Stimulated activated CD4-positive, alpha-beta T cell treated with anti-CD3 and anti-CD28 coated beads, Interleukin-12 subunit alpha, Interleukin-12 subunit beta, amount 100 ng/mL, for 24 hours (primary cell): Measurements from ENCODE around the gene CREB5.
"Not testable (repeated sequence)": the region's sequence is repeated elsewhere in the genome, so short reads cannot be mapped to it uniquely, and the experiment has no call there.

Source experiments
- DNase-seq, 2 experiments: peaks; one replicate each; pipeline ENCODE4 v3.0.0-alpha.2; 2020; ENCODE audit warnings: low read depth in 2 of 2

CREB5 gene

GRCh38 chr7:28776463-28777157, 364.3 kb downstream of the CREB5 start:
- no peak for DNase-seq

- DNase-seq = no peak
These were observed 366.5 kb downstream of the CREB5 start for GRCh38 chr7:28778786-28779185.

GRCh38 chr7:28779954-28780353, 367.6 kb downstream of the CREB5 start:
- no peak for DNase-seq

- DNase-seq = no peak
These were observed 370.0 kb downstream of the CREB5 start for GRCh38 chr7:28782362-28782761.

- no peak for DNase-seq
These were observed 372.0 kb downstream of the CREB5 start for GRCh38 chr7:28784171-28784902.

- no peak for DNase-seq
These were observed 373.0 kb downstream of the CREB5 start for GRCh38 chr7:28785041-28785995.

- not testable (repeated sequence) for DNase-seq
These were observed 373.8 kb downstream of the CREB5 start for GRCh38 chr7:28786156-28786555.

GRCh38 chr7:28787106-28787505, 374.8 kb downstream of the CREB5 start:
- DNase-seq = no peak

GRCh38 chr7:28790467-28790866, 378.1 kb downstream of the CREB5 start:
- no peak for DNase-seq

- DNase-seq = no peak
These were observed 380.5 kb downstream of the CREB5 start for GRCh38 chr7:28792858-28793257.

- no peak for DNase-seq
These were observed 381.2 kb downstream of the CREB5 start for GRCh38 chr7:28793381-28794085.

- no peak for DNase-seq
These were observed 386.0 kb downstream of the CREB5 start for GRCh38 chr7:28798274-28798673.

- DNase-seq = no peak
These were observed 387.3 kb downstream of the CREB5 start for GRCh38 chr7:28799619-28800018.

GRCh38 chr7:28800150-28800549, 387.8 kb downstream of the CREB5 start:
- no peak for DNase-seq

- DNase-seq = no peak
These were observed 390.1 kb downstream of the CREB5 start for GRCh38 chr7:28802450-28802849.

- DNase-seq = no peak
These were observed 391.8 kb downstream of the CREB5 start for GRCh38 chr7:28804157-28804556.

GRCh38 chr7:28804990-28805389, 392.7 kb downstream of the CREB5 start:
- no peak for DNase-seq

- no peak for DNase-seq
These were observed 394.5 kb downstream of the CREB5 start for GRCh38 chr7:28806841-28807240.

GRCh38 chr7:28807396-28807994, 395.2 kb downstream of the CREB5 start:
- DNase-seq = no peak

- no peak for DNase-seq
These were observed 396.6 kb downstream of the CREB5 start for GRCh38 chr7:28808796-28809533.
